Ishikawa (cell line): ENCODE data around the gene RAB6A.

Source experiments
- CEBPB ChIP-seq: IDR thresholded peaks from 2 replicates; pipeline ENCODE4 v1.6.1; 2012
- CREB1 ChIP-seq: IDR thresholded peaks from 2 replicates; pipeline ENCODE4 v1.6.1; 2012; ENCODE audit warnings: low read depth
- EGR1 ChIP-seq: IDR thresholded peaks from 2 replicates; pipeline ENCODE4 v1.6.1; 2012
- EP300 ChIP-seq: IDR thresholded peaks from 2 replicates; pipeline ENCODE4 v1.6.1; 2012; ENCODE audit warnings: borderline replicate concordance
- FOXM1 ChIP-seq: IDR thresholded peaks from 2 replicates; pipeline ENCODE4 v1.6.1; 2012; ENCODE audit warnings: low read depth, borderline replicate concordance
- NFIC ChIP-seq: IDR thresholded peaks from 2 replicates; pipeline ENCODE4 v1.6.1; 2012
- RAD21 ChIP-seq: IDR thresholded peaks from 2 replicates; pipeline ENCODE4 v1.6.1; 2012; ENCODE audit warnings: low read depth
- TAF1 ChIP-seq: IDR thresholded peaks from 2 replicates; pipeline ENCODE4 v1.6.1; 2012; ENCODE audit warnings: low read depth, mild to moderate bottlenecking
- TCF12 ChIP-seq: IDR thresholded peaks from 2 replicates; pipeline ENCODE4 v1.6.1; 2012; ENCODE audit warnings: low read depth
- TEAD4 ChIP-seq: IDR thresholded peaks from 2 replicates; pipeline ENCODE4 v1.6.1; 2012
- YY1 ChIP-seq: IDR thresholded peaks from 2 replicates; pipeline ENCODE4 v1.6.1; 2012; ENCODE audit warnings: low read depth
- ZBTB7A ChIP-seq: IDR thresholded peaks from 2 replicates; pipeline ENCODE4 v1.6.1; 2012; ENCODE audit warnings: low read depth
- TF ChIP-seq, protein P1 (sequence below): IDR thresholded peaks from 2 replicates; pipeline ENCODE4 v1.6.1; 2012
- TF ChIP-seq, protein P2 (sequence below): IDR thresholded peaks from 2 replicates; pipeline ENCODE4 v1.6.1; 2012
- TF ChIP-seq, protein P3 (sequence below): IDR thresholded peaks from 2 replicates; pipeline ENCODE4 v1.6.1; 2012; ENCODE audit warnings: low read depth, mild to moderate bottlenecking

Gene RAB6A

DNA sequence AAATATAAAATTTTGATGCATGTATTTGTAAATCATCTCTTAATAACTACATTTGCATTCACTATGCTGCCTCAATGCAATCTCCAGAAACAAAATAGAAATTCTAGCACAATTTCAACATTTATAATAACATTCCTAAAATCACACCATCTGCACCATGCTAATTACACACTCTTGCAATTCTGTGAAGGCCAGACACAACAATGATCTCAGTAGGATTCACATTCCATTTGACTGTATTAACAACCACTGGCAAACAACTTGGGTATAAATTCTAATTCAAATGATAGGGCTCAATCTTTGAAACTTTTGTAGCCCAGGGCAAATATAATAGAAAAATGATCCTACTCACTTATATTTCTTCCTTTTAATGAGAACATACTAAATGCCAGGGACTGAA is 25.9 kb downstream of the RAB6A start:
- TF ChIP-seq FOXM1: no peak
- TF ChIP-seq TCF12: no peak
- no peak for TF ChIP-seq CEBPB
- no peak for TF ChIP-seq EP300
- no peak for TF ChIP-seq ZBTB7A
- TF ChIP-seq CREB1: no peak
- TF ChIP-seq, protein P1, sequence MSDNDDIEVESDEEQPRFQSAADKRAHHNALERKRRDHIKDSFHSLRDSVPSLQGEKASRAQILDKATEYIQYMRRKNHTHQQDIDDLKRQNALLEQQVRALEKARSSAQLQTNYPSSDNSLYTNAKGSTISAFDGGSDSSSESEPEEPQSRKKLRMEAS: no peak
- no peak for TF ChIP-seq EGR1
- TF ChIP-seq RAD21: no peak
- no peak for TF ChIP-seq NFIC
- TF ChIP-seq, protein P2, sequence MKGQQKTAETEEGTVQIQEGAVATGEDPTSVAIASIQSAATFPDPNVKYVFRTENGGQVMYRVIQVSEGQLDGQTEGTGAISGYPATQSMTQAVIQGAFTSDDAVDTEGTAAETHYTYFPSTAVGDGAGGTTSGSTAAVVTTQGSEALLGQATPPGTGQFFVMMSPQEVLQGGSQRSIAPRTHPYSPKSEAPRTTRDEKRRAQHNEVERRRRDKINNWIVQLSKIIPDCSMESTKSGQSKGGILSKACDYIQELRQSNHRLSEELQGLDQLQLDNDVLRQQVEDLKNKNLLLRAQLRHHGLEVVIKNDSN: no peak
- no peak for TF ChIP-seq YY1
- TF ChIP-seq TAF1: no peak
- no peak for TF ChIP-seq TEAD4
- TF ChIP-seq, protein P3, sequence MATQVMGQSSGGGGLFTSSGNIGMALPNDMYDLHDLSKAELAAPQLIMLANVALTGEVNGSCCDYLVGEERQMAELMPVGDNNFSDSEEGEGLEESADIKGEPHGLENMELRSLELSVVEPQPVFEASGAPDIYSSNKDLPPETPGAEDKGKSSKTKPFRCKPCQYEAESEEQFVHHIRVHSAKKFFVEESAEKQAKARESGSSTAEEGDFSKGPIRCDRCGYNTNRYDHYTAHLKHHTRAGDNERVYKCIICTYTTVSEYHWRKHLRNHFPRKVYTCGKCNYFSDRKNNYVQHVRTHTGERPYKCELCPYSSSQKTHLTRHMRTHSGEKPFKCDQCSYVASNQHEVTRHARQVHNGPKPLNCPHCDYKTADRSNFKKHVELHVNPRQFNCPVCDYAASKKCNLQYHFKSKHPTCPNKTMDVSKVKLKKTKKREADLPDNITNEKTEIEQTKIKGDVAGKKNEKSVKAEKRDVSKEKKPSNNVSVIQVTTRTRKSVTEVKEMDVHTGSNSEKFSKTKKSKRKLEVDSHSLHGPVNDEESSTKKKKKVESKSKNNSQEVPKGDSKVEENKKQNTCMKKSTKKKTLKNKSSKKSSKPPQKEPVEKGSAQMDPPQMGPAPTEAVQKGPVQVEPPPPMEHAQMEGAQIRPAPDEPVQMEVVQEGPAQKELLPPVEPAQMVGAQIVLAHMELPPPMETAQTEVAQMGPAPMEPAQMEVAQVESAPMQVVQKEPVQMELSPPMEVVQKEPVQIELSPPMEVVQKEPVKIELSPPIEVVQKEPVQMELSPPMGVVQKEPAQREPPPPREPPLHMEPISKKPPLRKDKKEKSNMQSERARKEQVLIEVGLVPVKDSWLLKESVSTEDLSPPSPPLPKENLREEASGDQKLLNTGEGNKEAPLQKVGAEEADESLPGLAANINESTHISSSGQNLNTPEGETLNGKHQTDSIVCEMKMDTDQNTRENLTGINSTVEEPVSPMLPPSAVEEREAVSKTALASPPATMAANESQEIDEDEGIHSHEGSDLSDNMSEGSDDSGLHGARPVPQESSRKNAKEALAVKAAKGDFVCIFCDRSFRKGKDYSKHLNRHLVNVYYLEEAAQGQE: no peak

DNA sequence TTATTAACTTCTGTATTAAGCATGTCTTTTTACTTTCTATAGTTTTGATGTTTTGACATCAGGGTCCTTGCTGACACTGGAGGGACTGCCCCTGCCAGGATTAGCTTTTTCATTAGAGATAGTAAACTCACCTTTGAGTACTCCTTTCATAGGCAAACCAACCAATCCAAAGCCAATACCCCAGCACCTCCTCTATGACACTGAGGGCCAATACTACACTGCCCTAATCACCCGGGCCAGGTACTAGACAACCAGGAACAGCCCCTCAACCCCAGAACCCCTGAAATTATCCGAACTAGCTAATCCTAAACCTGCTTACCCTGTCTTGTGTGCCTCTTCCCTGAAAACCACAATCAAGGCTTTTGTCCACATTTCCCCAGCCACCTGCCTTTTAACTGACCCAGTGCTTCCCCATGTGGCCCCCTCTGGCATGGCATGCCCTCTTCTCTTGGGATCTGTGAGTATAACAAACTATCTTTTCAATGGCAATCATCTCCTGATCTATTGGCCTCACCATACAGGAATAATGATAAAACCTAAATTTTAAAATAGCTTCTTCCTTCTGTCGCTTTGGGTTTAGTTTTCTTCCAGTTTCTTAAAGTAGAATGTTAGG is 31.2 kb downstream of the RAB6A start:
- TF ChIP-seq TEAD4: no peak

DNA sequence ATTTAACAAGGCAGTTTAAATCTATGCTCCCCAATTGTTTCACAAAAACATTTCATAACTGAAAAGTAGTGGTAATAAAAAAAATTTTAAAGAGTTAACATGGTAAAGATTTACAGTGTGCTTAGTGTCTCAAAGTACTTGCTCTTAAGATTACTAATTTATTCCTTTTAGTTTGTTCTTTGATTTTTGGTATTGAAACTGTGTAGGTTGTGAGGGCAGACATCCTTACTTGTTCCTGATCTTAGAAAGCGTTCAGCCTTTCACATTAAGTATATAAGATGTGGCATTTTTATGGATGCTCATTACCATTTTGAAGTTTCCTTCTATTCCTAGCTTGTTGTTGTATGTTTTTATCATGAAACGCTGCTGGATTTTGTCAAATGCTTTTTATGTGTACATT is 32.9 kb downstream of the RAB6A start:
- TF ChIP-seq RAD21 (no peak), EGR1 (no peak)

DNA sequence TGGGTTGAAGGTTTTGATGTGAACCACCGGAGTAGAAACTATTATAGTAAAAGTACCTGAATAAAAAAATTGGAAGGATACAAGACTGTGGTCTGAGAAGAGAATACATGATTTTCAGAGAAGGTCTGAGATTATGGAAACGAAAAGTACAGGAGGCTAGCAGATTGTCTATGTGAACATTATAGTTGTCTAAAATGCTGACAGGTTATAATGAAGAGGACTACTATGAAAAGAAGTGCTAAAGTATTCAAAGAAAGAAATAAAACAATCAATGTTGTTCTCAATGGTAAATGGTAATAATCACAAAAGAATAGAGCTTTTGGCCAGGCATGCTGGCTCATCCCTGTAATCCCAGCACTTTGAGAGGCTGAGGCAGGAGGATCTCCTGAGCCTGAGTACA is 34.0 kb downstream of the RAB6A start:
- TF ChIP-seq CREB1: no peak
- TF ChIP-seq, protein P1: no peak
- no peak for TF ChIP-seq CEBPB
- TF ChIP-seq ZBTB7A: no peak
- no peak for TF ChIP-seq YY1
- no peak for TF ChIP-seq EP300
- no peak for TF ChIP-seq TEAD4
- TF ChIP-seq TCF12: no peak
- TF ChIP-seq RAD21: no peak
- no peak for TF ChIP-seq NFIC
- no peak for TF ChIP-seq FOXM1
- no peak for TF ChIP-seq TAF1
- TF ChIP-seq, protein P2: no peak
- TF ChIP-seq, protein P3: no peak
- no peak for TF ChIP-seq EGR1

DNA sequence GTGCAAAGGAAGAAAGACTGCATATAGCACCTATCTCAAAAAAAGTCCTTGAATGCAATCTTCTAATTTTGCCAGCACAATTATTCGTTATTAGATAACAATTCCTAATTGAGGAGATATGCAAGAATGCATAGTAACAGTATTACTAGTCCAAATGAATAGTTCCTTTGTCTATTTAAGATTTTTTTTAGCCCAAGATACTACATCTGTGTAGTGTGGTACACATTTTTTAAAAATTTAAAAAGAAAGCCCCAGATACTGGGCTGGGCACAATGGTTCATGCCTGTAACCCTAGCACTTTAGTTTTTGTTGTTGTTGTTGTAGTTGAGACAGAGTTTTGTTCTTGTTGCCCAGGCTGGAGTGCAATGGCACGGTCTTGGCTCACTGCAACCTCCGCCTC is 43.7 kb downstream of the RAB6A start:
- TF ChIP-seq, protein P2: no peak
- no peak for TF ChIP-seq YY1
- no peak for TF ChIP-seq CREB1
- TF ChIP-seq TAF1: no peak
- no peak for TF ChIP-seq CEBPB
- no peak for TF ChIP-seq FOXM1
- TF ChIP-seq, protein P1: no peak
- TF ChIP-seq ZBTB7A: no peak
- no peak for TF ChIP-seq TEAD4

DNA sequence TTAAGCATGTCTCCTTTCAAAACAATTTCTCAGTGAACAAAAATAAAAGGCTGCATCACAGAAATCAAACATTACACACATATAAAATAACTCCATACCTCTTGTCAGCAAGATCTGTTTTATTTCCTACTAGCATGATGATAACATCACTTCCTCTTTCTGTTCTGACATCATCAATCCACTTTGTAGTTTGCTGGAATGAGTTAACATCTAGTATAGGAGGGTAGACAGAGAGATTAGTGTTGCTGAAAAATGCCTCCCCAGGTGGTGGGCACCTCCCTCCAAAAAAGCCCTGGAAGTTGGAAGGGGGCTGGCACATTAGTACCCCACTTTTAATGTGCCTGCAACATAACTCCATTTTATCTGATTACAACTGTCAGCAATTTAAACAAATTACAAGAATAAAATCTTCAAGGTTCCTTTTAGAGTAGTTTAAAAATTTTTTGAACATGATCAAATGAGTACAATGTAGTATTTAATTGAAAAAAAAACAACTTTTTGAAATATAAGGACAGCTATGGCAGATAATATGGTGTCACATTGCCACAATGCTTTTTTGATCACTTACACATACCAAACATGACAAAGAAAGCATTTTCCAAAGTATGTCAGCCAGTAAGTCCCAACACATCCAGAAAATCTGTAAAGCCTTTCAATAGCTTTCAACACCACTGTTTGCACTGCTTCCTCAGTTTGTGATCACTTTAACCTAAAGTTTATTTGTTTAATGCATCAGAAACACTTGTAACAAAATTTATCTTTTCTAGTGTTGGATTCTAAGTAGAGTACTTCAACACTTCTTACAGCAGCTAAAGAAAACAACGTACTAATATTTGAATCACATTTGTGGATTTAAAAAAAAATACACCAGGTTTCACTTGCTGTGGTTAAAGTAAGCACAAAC is 44.5 kb downstream of the RAB6A start:
- no peak for TF ChIP-seq EGR1
- no peak for TF ChIP-seq EP300
- no peak for TF ChIP-seq CREB1
- TF ChIP-seq CEBPB: no peak
- TF ChIP-seq, protein P3: no peak
- TF ChIP-seq ZBTB7A: no peak
- TF ChIP-seq NFIC: no peak
- TF ChIP-seq, protein P2: no peak
